Lower lobe of right lung (tissue), 2 donors: Measurements from ENCODE around the gene PDE4B. TPM values are rescaled to one million over a fixed set of nuclear protein-coding genes. Genes with fewer than 3 reads are reported as not detected.

Source experiments
- ATAC-seq, 2 donors: fragments of 200-7000 bp; cut with Tn5 transposase; one replicate each; pipeline ENCODE4 v1.9.1; 2020 to 2022; ENCODE audit warnings: mild to moderate bottlenecking in 2 of 2, moderate library complexity in 2 of 2
- DNase-seq: peaks from one replicate; pipeline ENCODE4 v3.0.0-alpha.2; 2020
- H3K27ac ChIP-seq: fragments of 200-600 bp; one replicate; pipeline ENCODE4 v1.8.0; 2022
- H3K27me3 ChIP-seq: fragments of 200-600 bp; one replicate; pipeline ENCODE4 v1.8.0; 2022; ENCODE audit warnings: low read depth
- H3K36me3 ChIP-seq: fragments of 200-600 bp; one replicate; pipeline ENCODE4 v1.8.0; 2022; ENCODE audit warnings: mild to moderate bottlenecking
- H3K4me1 ChIP-seq: fragments of 200-600 bp; one replicate; pipeline ENCODE4 v1.8.0; 2022
- H3K4me3 ChIP-seq: fragments of 200-600 bp; one replicate; pipeline ENCODE4 v1.8.0; 2022; ENCODE audit warnings: mild to moderate bottlenecking
- H3K9me3 ChIP-seq: fragments of 200-600 bp; one replicate; pipeline ENCODE4 v1.8.0; 2022
- intact Hi-C: fragments of 100-400 bp; cut with DNase I; formaldehyde crosslinking; loops from one replicate; pipeline ENCODE4 v1.11.0; 2022
- total RNA-seq: library from RNA; stranded (reverse); fragmentation: NEBNext Ultra II Directional; extraction: Animal tissue kit (Norgen Biotek cat#: 25700); gene quantifications from one replicate; pipeline ENCODE4 v1.2.1, GENCODE V29; 2021
- TF ChIP-seq, protein P1 (sequence below): fragments of 200-600 bp; IDR thresholded peaks from one replicate; pipeline ENCODE4 v1.8.0; 2022; ENCODE audit warnings: antibody characterized with exemption, mild to moderate bottlenecking
- donor health status: DM: no; HTN: yes; CAD: no; lungs with severe emphysema.

PDE4B gene
- total RNA-seq, 1 donor from 2014 or later, result 26.9 TPM

GRCh38 chr1:66251546-66251945, 458.9 kb downstream of the PDE4B start:
- peaks cover 19% of the 10 kb centered on the region for H3K4me1 ChIP-seq
- H3K27ac ChIP-seq, result no peak overlapping the region
- intact Hi-C loops, result no loop called here
- TF ChIP-seq, protein P1, sequence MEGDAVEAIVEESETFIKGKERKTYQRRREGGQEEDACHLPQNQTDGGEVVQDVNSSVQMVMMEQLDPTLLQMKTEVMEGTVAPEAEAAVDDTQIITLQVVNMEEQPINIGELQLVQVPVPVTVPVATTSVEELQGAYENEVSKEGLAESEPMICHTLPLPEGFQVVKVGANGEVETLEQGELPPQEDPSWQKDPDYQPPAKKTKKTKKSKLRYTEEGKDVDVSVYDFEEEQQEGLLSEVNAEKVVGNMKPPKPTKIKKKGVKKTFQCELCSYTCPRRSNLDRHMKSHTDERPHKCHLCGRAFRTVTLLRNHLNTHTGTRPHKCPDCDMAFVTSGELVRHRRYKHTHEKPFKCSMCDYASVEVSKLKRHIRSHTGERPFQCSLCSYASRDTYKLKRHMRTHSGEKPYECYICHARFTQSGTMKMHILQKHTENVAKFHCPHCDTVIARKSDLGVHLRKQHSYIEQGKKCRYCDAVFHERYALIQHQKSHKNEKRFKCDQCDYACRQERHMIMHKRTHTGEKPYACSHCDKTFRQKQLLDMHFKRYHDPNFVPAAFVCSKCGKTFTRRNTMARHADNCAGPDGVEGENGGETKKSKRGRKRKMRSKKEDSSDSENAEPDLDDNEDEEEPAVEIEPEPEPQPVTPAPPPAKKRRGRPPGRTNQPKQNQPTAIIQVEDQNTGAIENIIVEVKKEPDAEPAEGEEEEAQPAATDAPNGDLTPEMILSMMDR, result no peak
- H3K4me3 ChIP-seq, result no peak overlapping the region
- DNase-seq, result no peak
- H3K27me3 ChIP-seq, result no peaks in the 10 kb centered on the region
- ATAC-seq, result peak; percentile 49 to 64
- no peaks in the 10 kb centered on the region for H3K9me3 ChIP-seq
- no peaks in the 10 kb centered on the region for H3K36me3 ChIP-seq

- DNase-seq (no peak), ATAC-seq (peak; percentile 84 to 93)
- peaks cover 15% of the 10 kb centered on the region for H3K4me1 ChIP-seq
- intact Hi-C loops, result loop anchor here (2.0 kb wide), 1 partner anchor 193 kb away; no protein-coding TSS in a partner anchor
- TF ChIP-seq, protein P1, result peak; percentile 77
- no peak overlapping the region for H3K4me3 ChIP-seq
- no peak overlapping the region for H3K27ac ChIP-seq
- no peaks in the 10 kb centered on the region for H3K9me3 ChIP-seq
- H3K36me3 ChIP-seq, result no peaks in the 10 kb centered on the region
- H3K27me3 ChIP-seq, result no peaks in the 10 kb centered on the region
Measured at GRCh38 chr1:66253330-66253921, 460.7 kb downstream of the PDE4B start.

- Histone ChIP-seq H3K9me3 (no peaks in the 10 kb centered on the region), H3K4me1 (peaks cover 15% of the 10 kb centered on the region), H3K27me3 (no peaks in the 10 kb centered on the region), H3K27ac (no peak overlapping the region), H3K4me3 (no peak overlapping the region), H3K36me3 (no peaks in the 10 kb centered on the region)
- no peak for DNase-seq
- intact Hi-C loops, result no loop called here
- TF ChIP-seq, protein P1, result no peak
- no peak for ATAC-seq
Measured at GRCh38 chr1:66254785-66255184, 462.1 kb downstream of the PDE4B start.

DNA sequence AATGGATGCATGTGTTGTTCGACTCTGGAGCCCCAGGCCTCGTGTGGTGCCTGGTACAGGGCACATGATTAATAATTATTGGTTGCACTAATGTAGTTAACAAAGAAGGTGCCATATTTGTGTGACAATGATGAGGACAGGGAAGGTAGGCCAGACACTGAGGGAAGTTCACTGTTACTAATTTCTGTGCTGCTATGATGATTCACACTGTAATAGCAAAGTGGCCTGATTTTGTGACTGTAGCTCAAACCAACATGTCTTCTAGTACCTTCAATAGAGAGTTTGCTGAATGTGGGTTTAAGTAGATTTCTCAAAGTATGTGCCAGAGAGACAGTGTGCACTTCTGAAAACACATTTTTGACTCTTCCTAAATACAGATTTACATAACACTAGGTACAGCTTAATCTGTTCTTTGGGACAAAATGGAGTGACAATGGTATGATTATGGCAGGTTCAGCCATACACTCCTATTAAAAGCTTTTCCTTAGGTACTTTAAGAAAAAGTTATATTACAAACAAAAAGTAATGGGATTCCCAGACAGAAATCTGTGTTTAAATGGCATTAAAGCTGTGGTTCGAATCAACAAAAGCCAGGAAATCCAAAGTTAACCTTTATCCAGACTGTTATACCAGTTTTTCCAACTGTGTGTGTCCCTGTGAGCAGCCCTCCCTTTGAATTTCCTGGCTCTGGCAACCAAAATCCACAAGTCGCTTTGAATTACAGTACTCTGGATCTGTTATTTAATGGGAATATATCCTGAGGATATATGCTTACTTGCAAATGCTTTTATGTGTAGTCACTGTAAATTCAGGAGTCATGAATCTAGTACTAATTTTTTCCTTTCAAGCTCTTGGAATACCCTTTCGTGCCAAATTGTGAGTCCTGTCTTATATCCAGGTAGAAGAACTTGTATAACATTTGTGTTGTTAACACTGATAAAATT, 464.2 kb downstream of the PDE4B start:
- DNase-seq (no peak), ATAC-seq (no peak)
- Histone ChIP-seq H3K4me1 (peaks cover 15% of the 10 kb centered on the region), H3K27ac (no peak overlapping the region), H3K27me3 (no peaks in the 10 kb centered on the region), H3K4me3 (no peak overlapping the region), H3K9me3 (no peaks in the 10 kb centered on the region), H3K36me3 (no peaks in the 10 kb centered on the region)
- TF ChIP-seq, protein P1, result no peak
- intact Hi-C loops, result no loop called here

GRCh38 chr1:66258404-66259105, 465.9 kb downstream of the PDE4B start:
- ATAC-seq, result no peak
- Histone ChIP-seq H3K9me3 (no peaks in the 10 kb centered on the region), H3K4me3 (no peak overlapping the region), H3K36me3 (no peaks in the 10 kb centered on the region), H3K27me3 (no peaks in the 10 kb centered on the region), H3K4me1 (peaks cover 11% of the 10 kb centered on the region), H3K27ac (no peak overlapping the region)
- TF ChIP-seq, protein P1, result no peak
- no peak for DNase-seq
- intact Hi-C loops, result no loop called here
